Adrenal gland (tissue), 5 donors: ENCODE results near the gene SLC5A6.

Experiments
- POLR2A ChIP-seq, 2 donors: fragments of 450-650 bp; IDR thresholded peaks; one replicate each; pipeline ENCODE4 v1.6.1; 2017; ENCODE audit warnings: antibody characterized with exemption in 2 of 2, mild to moderate bottlenecking in 2 of 2, moderate library complexity in 1 of 2
- TF ChIP-seq, protein P1 (sequence below), 6 experiments: fragments of 450-650 bp in 4 of 6; fragments of 200-600 bp in 2 of 6; sonication (generic) in 1 of 6; IDR thresholded peaks; 1 replicate in 5 of 6; 2 replicates in 1 of 6; pipeline versions ENCODE4 v1.5.1 to v1.8.0; 2016 to 2021; ENCODE audit warnings: antibody characterized with exemption in 6 of 6, mild to moderate bottlenecking in 2 of 6, moderate library complexity in 1 of 6
- donor health status: DM: no; HTN: no; CAD: no.

DNA sequence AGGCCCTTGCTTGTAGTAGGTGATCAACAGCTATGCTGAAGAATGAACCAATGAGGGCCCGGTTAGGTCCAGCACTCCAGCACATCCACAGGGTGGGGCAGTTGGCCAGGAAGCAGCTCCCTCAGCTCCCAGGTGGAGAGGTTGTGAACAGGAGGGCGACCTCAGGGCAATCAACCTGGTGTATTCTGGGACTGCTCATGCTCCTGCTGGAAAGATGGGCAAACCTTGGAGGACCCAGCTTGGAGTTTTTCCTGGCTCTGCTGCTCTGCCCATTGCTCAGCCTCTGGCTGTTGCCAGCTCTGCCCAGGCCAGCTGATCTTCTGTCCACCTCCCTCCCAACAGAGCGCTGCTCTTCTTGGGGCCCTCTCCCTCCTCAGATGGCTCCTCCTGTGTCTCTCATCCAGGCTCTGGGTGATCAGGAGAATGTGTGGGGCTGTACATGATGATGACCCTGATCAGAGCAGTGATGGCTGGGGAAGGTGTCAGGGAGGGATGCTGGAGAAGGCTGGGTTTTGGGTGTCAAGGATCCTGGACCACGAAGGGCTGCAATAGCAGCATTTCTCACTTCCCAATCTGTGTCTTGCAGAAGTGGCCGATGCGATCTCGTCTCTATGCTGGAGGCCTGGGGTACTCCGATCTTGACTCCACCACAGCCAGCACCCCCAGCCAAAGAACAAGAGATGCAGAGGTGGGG, 59.8 kb downstream of the SLC5A6 start:
- TF ChIP-seq, protein P1, sequence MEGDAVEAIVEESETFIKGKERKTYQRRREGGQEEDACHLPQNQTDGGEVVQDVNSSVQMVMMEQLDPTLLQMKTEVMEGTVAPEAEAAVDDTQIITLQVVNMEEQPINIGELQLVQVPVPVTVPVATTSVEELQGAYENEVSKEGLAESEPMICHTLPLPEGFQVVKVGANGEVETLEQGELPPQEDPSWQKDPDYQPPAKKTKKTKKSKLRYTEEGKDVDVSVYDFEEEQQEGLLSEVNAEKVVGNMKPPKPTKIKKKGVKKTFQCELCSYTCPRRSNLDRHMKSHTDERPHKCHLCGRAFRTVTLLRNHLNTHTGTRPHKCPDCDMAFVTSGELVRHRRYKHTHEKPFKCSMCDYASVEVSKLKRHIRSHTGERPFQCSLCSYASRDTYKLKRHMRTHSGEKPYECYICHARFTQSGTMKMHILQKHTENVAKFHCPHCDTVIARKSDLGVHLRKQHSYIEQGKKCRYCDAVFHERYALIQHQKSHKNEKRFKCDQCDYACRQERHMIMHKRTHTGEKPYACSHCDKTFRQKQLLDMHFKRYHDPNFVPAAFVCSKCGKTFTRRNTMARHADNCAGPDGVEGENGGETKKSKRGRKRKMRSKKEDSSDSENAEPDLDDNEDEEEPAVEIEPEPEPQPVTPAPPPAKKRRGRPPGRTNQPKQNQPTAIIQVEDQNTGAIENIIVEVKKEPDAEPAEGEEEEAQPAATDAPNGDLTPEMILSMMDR (IDR thresholded peaks at IDR 0.05), result no peak
- TF ChIP-seq POLR2A (IDR thresholded peaks at IDR 0.05), result no peak
